Ovary (tissue), 3 donors: ENCODE results near the gene PREB.

Experiments
- CTCF ChIP-seq, 3 donors: fragments of 450-650 bp in 2 of 3; fragments of 200-600 bp in 1 of 3; IDR thresholded peaks; one replicate each; pipeline versions ENCODE4 v1.5.1 to v1.8.0; 2016 to 2022; ENCODE audit warnings: antibody characterized with exemption in 3 of 3, mild to moderate bottlenecking in 1 of 3
- EP300 ChIP-seq: sonication (generic); formaldehyde crosslinking; IDR thresholded peaks from one replicate; pipeline ENCODE4 v1.6.1; 2017; ENCODE audit warnings: antibody characterized with exemption
- POLR2A ChIP-seq: fragments of 450-650 bp; IDR thresholded peaks from one replicate; pipeline ENCODE4 v1.6.1; 2017; ENCODE audit warnings: antibody characterized with exemption, mild to moderate bottlenecking, moderate library complexity
- donor health status: DM: no; HTN: no; CAD: no.

- TF ChIP-seq CTCF (IDR thresholded peaks at IDR 0.05): no peak
- TF ChIP-seq POLR2A: no peak
- TF ChIP-seq EP300: no peak
These were observed 8.8 kb upstream of the PREB start for GRCh38 chr2:27143285-27143684.
